ENCODE results near the gene C6orf120.

The C6orf120 gene

DNA sequence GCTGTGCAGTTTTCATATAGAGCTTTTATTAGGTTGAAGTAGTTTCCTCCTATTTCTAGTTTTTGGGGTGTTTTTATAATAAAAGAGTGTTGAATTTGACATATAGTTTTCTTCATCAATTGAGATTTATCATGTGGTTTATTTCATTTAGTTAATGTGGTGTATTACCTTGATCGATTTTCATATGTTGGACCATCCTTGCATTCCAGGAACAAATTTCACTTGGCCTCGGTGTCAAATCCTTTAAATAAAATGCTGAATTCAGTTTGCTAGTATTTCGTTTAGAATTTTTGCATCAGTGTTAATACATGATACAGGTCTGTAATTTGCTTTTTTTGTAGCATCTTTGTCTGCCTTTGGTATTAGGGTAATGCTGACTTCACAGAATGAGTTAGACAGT is 43.5 kb downstream of the C6orf120 start:
- Histone ChIP-seq H2BK120ac (ENCODE audit: low read depth, low read length) (no peak overlapping the region), H3K27ac (replicated peaks; ENCODE audit: low read length) (no peak overlapping the region), H3K4me3 (ENCODE audit: low read length in 2 of 2) (no peak overlapping the region), H2AK5ac (ENCODE audit: low read depth, low read length) (no peak overlapping the region), H2AFZ (ENCODE audit: low read length) (no peak overlapping the region), H3K36me3 (replicated peaks in 1 of 2; ENCODE audit: control insufficient read depth in 2 of 2, insufficient read depth in 2 of 2, low read length in 2 of 2) (peaks cover 0 to 13% of the 10 kb centered on the region in 2 donors), H2BK5ac (ENCODE audit: low read length) (no peak overlapping the region), H2BK15ac (ENCODE audit: low read length) (no peak overlapping the region), H3K14ac (ENCODE audit: low read length) (no peak overlapping the region), H3K9me3 (replicated peaks in 1 of 2; ENCODE audit: control insufficient read depth in 2 of 2, insufficient read depth in 1 of 2, low read depth in 1 of 2, low read length in 2 of 2) (peaks cover 0 to 14% of the 10 kb centered on the region in 2 donors), H2BK12ac (ENCODE audit: low read length) (no peak overlapping the region), H3K4me1 (ENCODE audit: control insufficient read depth in 2 of 2, insufficient read depth in 1 of 2, low read depth in 1 of 2, low read length in 2 of 2) (peaks cover 0 to 3% of the 10 kb centered on the region in 2 donors), H3K79me1 (ENCODE audit: low read depth, low read length) (no peaks in the 10 kb centered on the region), H3K27me3 (ENCODE audit: control insufficient read depth in 3 of 3, insufficient read depth in 3 of 3, low read depth in 1 of 3, low read length in 3 of 3) (no peaks in the 10 kb centered on the region), H4K8ac (ENCODE audit: low read depth, low read length) (no peak overlapping the region), H3K4me2 (ENCODE audit: insufficient read depth, low read length, poor library complexity, severe bottlenecking) (no peak overlapping the region), H4K91ac (ENCODE audit: low read depth, low read length, poor library complexity) (no peak overlapping the region), H3K23ac (ENCODE audit: low read depth, low read length, poor library complexity) (no peak overlapping the region), H3K9ac (ENCODE audit: low read depth, low read length, poor library complexity) (no peak overlapping the region), H3K4ac (ENCODE audit: low read length) (no peak overlapping the region), H3K18ac (ENCODE audit: low read length) (no peak overlapping the region)
- no CpG with 5 or more reads among the region's 3 CpGs for WGBS, 2 donors (ENCODE audit: extremely low coverage in 2 of 2, insufficient read length in 2 of 2, insufficient replicate concordance in 1 of 2)
- DNase-seq (ENCODE audit: low spot score), result no peak

DNA sequence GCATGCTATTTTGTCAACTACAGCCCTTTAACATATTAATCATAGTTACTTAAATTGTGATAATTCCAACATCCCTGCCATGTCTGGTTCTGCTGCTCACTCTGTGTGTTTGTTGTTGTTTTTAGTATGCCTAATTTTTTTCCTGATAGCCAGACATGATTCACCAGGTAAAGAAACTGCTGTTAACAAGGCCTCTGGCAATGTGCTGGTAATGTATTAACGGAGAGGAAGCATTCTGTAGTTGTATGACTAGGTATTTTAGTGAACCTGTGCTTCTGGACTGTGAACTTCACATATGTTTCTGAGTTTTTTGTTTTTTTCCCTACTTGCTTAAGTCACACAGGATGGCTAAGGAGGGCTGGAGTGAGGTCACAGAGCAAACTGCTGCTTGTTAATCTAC is 44.6 kb downstream of the C6orf120 start:
- no peak overlapping the region for H2BK5ac ChIP-seq (ENCODE audit: low read length)
- WGBS, 2 donors (ENCODE audit: extremely low coverage in 2 of 2, insufficient read length in 2 of 2, insufficient replicate concordance in 1 of 2), result no CpG with 5 or more reads among the region's 1 CpG
- H3K18ac ChIP-seq (ENCODE audit: low read length), result no peak overlapping the region
- peaks cover 0 to 13% of the 10 kb centered on the region in 2 donors for H3K36me3 ChIP-seq (replicated peaks in 1 of 2; ENCODE audit: control insufficient read depth in 2 of 2, insufficient read depth in 2 of 2, low read length in 2 of 2)
- no peak overlapping the region for H3K9ac ChIP-seq (ENCODE audit: low read depth, low read length, poor library complexity)
- H2BK15ac ChIP-seq (ENCODE audit: low read length), result no peak overlapping the region
- H3K27me3 ChIP-seq (ENCODE audit: control insufficient read depth in 3 of 3, insufficient read depth in 3 of 3, low read depth in 1 of 3, low read length in 3 of 3), result no peaks in the 10 kb centered on the region
- no peak for DNase-seq (ENCODE audit: low spot score)
- H2AK5ac ChIP-seq (ENCODE audit: low read depth, low read length), result no peak overlapping the region
- no peak overlapping the region for H3K4ac ChIP-seq (ENCODE audit: low read length)
- H3K14ac ChIP-seq (ENCODE audit: low read length), result no peak overlapping the region
- H3K23ac ChIP-seq (ENCODE audit: low read depth, low read length, poor library complexity), result no peak overlapping the region
- H2AFZ ChIP-seq (ENCODE audit: low read length), result no peak overlapping the region
- H3K9me3 ChIP-seq (replicated peaks in 1 of 2; ENCODE audit: control insufficient read depth in 2 of 2, insufficient read depth in 1 of 2, low read depth in 1 of 2, low read length in 2 of 2), result peaks cover 0 to 14% of the 10 kb centered on the region in 2 donors
- no peaks in the 10 kb centered on the region for H3K79me1 ChIP-seq (ENCODE audit: low read depth, low read length)
- no peak overlapping the region for H4K91ac ChIP-seq (ENCODE audit: low read depth, low read length, poor library complexity)
- H3K4me1 ChIP-seq (ENCODE audit: control insufficient read depth in 2 of 2, insufficient read depth in 1 of 2, low read depth in 1 of 2, low read length in 2 of 2), result peaks cover 0 to 3% of the 10 kb centered on the region in 2 donors
- H3K4me2 ChIP-seq (ENCODE audit: insufficient read depth, low read length, poor library complexity, severe bottlenecking), result no peak overlapping the region
- H3K27ac ChIP-seq (replicated peaks; ENCODE audit: low read length), result no peak overlapping the region
- no peak overlapping the region for H4K8ac ChIP-seq (ENCODE audit: low read depth, low read length)
- H3K4me3 ChIP-seq (ENCODE audit: low read length in 2 of 2), result no peak overlapping the region
- H2BK12ac ChIP-seq (ENCODE audit: low read length), result no peak overlapping the region
- no peak overlapping the region for H2BK120ac ChIP-seq (ENCODE audit: low read depth, low read length)

DNA sequence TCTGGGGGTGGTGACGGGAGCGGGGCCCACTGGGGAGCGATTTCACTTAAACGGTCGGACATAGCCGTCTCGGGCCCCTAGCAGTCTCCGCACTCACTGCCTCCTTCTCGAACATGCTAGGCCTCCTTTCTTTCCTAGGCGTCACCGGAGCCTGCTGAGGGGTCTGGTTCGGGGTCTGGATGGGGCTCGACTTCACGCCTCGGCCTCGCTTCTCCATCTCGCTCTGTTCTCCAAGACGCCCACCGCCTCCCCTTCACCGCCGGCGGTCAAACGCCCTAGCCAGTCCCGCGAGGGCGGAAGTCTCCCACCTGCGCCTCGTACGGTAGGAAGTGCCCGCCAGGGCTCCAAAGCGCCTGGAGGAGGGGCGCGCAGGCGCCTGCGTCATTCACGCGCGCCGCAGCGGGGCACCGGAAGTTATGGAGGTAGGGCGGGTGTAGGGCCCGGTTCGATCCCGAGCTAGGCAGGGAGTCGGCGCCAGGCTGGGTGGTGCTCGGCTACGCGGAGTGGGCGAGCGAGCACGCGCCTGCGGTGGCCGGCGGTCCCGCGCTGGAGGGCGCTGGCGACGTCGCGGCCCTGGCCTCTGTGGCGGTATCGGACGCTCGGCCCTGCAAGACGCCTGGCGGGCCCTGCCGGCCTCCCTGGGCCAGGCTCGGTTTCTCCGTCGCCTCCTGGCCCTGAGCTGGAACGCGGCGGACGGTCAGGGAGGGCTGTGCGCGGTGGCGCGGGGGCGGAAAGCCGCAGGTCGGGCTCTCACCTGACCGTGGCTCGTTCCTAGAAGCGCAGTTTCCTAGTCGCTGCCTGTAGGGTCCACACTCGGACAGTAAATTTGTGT is 49.5 kb downstream of the C6orf120 start, which contains the start of the genes DYNLT2 and ERMARD:
Gene DYNLT2 (minus strand): TSS at position 331 of the 832 bp plus-strand sequence. CDS start 114 bp downstream, at position 217.
Gene ERMARD (plus strand): TSS at position 381 of the 832 bp plus-strand sequence. CDS start 36 bp downstream, at position 417.
- Histone ChIP-seq H2BK15ac (ENCODE audit: low read length) (peak within 1 kb of the TSS; percentile 64), H2BK120ac (ENCODE audit: low read depth, low read length) (no peak within 1 kb of the TSS), H3K9ac (ENCODE audit: low read depth, low read length, poor library complexity) (peak within 1 kb of the TSS; percentile 97)

DNA sequence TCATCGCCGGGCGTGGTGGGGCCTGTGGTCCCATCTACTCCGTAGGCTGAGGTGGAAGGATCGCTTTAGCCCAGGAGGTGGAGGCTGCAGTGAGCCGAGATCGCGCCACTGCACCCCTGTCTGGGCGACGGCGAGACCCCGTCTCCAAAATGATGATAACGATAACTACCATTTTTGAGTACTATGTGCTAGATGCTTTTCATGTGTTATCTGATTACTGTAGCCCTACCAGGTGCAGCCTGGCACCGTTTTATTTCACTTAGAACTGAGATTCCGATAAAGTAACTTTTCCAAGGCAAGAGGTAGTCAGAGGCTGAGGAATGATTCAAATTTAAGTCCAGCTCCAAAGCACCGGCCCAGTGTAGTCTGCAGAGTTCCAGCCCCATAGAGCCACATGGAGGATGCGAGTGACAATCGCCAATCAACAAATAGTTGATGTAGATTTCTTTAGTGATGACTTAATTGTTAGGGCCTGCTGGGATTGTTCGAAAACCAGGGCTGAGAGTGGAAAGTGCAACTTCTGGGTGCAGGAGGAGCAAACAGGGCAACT is 50.2 kb downstream of the C6orf120 start:
- Histone ChIP-seq H2BK120ac (ENCODE audit: low read depth, low read length) (no peak overlapping the region), H3K18ac (ENCODE audit: low read length) (peak overlapping the region; percentile 95), H3K23ac (ENCODE audit: low read depth, low read length, poor library complexity) (peak overlapping the region; percentile 100), H3K36me3 (replicated peaks in 1 of 2; ENCODE audit: control insufficient read depth in 2 of 2, insufficient read depth in 2 of 2, low read length in 2 of 2) (peaks cover 0 to 20% of the 10 kb centered on the region in 2 donors), H4K8ac (ENCODE audit: low read depth, low read length) (peak overlapping the region; percentile 99), H3K4ac (ENCODE audit: low read length) (no peak overlapping the region), H3K4me2 (ENCODE audit: insufficient read depth, low read length, poor library complexity, severe bottlenecking) (peak overlapping the region; percentile 67), H2AFZ (ENCODE audit: low read length) (peak overlapping the region; percentile 96), H2BK12ac (ENCODE audit: low read length) (no peak overlapping the region), H3K4me1 (ENCODE audit: control insufficient read depth in 2 of 2, insufficient read depth in 1 of 2, low read depth in 1 of 2, low read length in 2 of 2) (peaks cover 3 to 15% of the 10 kb centered on the region in 2 donors), H2BK15ac (ENCODE audit: low read length) (no peak overlapping the region), H2BK5ac (ENCODE audit: low read length) (no peak overlapping the region), H3K79me1 (ENCODE audit: low read depth, low read length) (no peaks in the 10 kb centered on the region), H3K4me3 (ENCODE audit: low read length in 2 of 2) (peak overlapping the region; percentile 69 to 95), H3K9ac (ENCODE audit: low read depth, low read length, poor library complexity) (peak overlapping the region; percentile 97), H3K9me3 (replicated peaks in 1 of 2; ENCODE audit: control insufficient read depth in 2 of 2, insufficient read depth in 1 of 2, low read depth in 1 of 2, low read length in 2 of 2) (peaks cover 0 to 1% of the 10 kb centered on the region in 2 donors), H2AK5ac (ENCODE audit: low read depth, low read length) (peak overlapping the region; percentile 66), H3K27me3 (ENCODE audit: control insufficient read depth in 3 of 3, insufficient read depth in 3 of 3, low read depth in 1 of 3, low read length in 3 of 3) (no peaks in the 10 kb centered on the region), H3K27ac (replicated peaks; ENCODE audit: low read length) (peak overlapping the region; percentile 89), H4K91ac (ENCODE audit: low read depth, low read length, poor library complexity) (peak overlapping the region; percentile 90), H3K14ac (ENCODE audit: low read length) (no peak overlapping the region)
- WGBS, 2 donors (ENCODE audit: extremely low coverage in 2 of 2, insufficient read length in 2 of 2, insufficient replicate concordance in 1 of 2), result no CpG with 5 or more reads among the region's 19 CpGs
- peak; percentile 4 for DNase-seq (ENCODE audit: low spot score)

More for the DNA sequence above, 49.5 kb downstream of the C6orf120 start, which contains the start of the genes DYNLT2 and ERMARD:
- Histone ChIP-seq H2BK5ac (ENCODE audit: low read length) (no peak within 1 kb of the TSS), H2BK12ac (ENCODE audit: low read length) (no peak within 1 kb of the TSS), H3K9me3 (replicated peaks in 1 of 2; ENCODE audit: control insufficient read depth in 2 of 2, insufficient read depth in 1 of 2, low read depth in 1 of 2, low read length in 2 of 2) (peaks cover 0 to 6% of the 10 kb centered on the region in 2 donors), H3K18ac (ENCODE audit: low read length) (peak within 1 kb of the TSS; percentile 95), H4K91ac (ENCODE audit: low read depth, low read length, poor library complexity) (peak within 1 kb of the TSS; percentile 90), H3K4ac (ENCODE audit: low read length) (no peak within 1 kb of the TSS), H2AK5ac (ENCODE audit: low read depth, low read length) (peak within 1 kb of the TSS; percentile 66), H3K27me3 (ENCODE audit: control insufficient read depth in 3 of 3, insufficient read depth in 3 of 3, low read depth in 1 of 3, low read length in 3 of 3) (no peaks in the 10 kb centered on the region), H4K8ac (ENCODE audit: low read depth, low read length) (peak within 1 kb of the TSS; percentile 99), H2AFZ (ENCODE audit: low read length) (peak within 1 kb of the TSS; percentile 96), H3K79me1 (ENCODE audit: low read depth, low read length) (no peaks in the 10 kb centered on the region), H3K4me1 (ENCODE audit: control insufficient read depth in 2 of 2, insufficient read depth in 1 of 2, low read depth in 1 of 2, low read length in 2 of 2) (peaks cover 3 to 15% of the 10 kb centered on the region in 2 donors), H3K4me2 (ENCODE audit: insufficient read depth, low read length, poor library complexity, severe bottlenecking) (peak within 1 kb of the TSS; percentile 67), H3K23ac (ENCODE audit: low read depth, low read length, poor library complexity) (peak within 1 kb of the TSS; percentile 100), H3K27ac (replicated peaks; ENCODE audit: low read length) (peak within 1 kb of the TSS; percentile 89), H3K36me3 (replicated peaks in 1 of 2; ENCODE audit: control insufficient read depth in 2 of 2, insufficient read depth in 2 of 2, low read length in 2 of 2) (peaks cover 0 to 13% of the 10 kb centered on the region in 2 donors), H3K4me3 (ENCODE audit: low read length in 2 of 2) (peak within 1 kb of the TSS; percentile 69 to 95), H3K14ac (ENCODE audit: low read length) (peak within 1 kb of the TSS; percentile 63)
- peak; percentile 94 for DNase-seq (ENCODE audit: low spot score)
- WGBS, 2 donors (ENCODE audit: extremely low coverage in 2 of 2, insufficient read length in 2 of 2, insufficient replicate concordance in 1 of 2), result no CpG with 5 or more reads among the region's 90 CpGs

All from neuronal stem cell (in vitro differentiated cells).